Activated CD4-positive, alpha-beta T cell treated with anti-CD3 and anti-CD28 coated beads, Interleukin-2, Interleukin-6, amounts not matched to agents 100 ng/mL and 50 ng/mL, durations not matched to agents 16 hours and 8 hours (primary cell): ENCODE data around the gene RIN3.

Experiments
- DNase-seq: peaks from one replicate; pipeline ENCODE4 v3.0.0-alpha.2; 2020

RIN3 gene

GRCh38 chr14:92651106-92651757 lies 137.7 kb downstream of the RIN3 start:
- peak; percentile 83 for DNase-seq

DNA sequence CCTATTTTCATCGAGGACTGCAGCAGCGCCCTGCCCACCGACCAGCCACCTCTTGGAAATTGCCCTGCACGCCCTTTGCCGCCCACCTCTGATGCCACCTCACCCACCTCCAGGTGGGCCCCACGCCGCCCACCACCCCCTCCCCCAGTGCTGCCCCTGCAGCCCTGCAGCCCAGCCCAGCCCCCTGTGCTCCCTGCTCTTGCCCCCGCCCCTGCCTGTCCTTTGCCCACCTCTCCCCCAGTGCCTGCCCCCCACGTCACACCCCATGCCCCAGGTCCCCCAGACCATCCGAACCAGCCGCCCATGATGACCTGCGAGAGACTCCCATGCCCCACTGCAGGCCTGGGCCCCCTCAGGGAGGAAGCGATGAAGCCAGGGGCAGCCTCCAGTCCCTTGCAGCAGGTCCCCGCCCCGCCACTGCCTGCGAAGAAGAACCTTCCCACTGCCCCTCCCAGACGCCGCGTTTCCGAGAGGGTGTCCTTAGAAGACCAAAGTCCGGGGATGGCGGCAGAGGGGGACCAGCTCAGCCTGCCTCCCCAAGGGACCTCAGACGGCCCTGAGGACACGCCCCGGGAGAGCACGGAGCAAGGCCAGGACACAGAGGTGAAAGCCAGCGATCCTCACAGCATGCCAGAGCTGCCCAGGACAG lies 138.3 kb downstream of the RIN3 start:
- no peak for DNase-seq

DNA sequence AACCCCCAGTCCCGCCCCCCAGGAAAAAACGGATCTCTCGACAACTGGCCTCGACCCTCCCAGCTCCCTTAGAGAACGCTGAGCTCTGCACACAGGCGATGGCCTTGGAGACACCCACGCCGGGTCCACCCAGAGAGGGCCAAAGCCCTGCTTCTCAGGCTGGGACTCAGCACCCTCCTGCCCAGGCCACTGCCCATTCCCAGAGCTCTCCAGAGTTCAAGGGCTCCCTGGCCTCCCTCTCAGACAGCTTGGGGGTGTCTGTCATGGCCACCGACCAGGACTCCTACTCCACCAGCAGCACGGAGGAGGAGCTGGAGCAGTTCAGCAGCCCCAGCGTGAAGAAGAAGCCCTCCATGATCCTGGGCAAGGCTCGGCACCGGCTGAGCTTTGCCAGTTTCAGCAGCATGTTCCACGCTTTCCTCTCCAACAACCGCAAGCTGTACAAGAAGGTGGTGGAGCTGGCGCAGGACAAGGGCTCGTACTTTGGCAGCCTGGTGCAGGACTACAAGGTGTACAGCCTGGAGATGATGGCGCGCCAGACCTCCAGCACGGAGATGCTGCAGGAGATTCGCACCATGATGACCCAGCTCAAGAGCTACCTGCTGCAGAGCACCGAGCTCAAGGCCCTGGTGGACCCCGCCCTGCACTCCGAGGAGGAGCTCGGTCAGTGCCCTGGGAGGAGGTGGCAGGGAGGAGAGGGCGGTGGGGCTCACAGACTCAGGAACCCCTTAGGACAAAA lies 139.0 kb downstream of the RIN3 start:
- no peak for DNase-seq

- no peak for DNase-seq
Measured at GRCh38 chr14:92653162-92653651, 139.6 kb downstream of the RIN3 start.

GRCh38 chr14:92654239-92654901 lies 140.8 kb downstream of the RIN3 start:
- DNase-seq: no peak

- no peak for DNase-seq
Measured at GRCh38 chr14:92655419-92656201, 142.0 kb downstream of the RIN3 start.

DNA sequence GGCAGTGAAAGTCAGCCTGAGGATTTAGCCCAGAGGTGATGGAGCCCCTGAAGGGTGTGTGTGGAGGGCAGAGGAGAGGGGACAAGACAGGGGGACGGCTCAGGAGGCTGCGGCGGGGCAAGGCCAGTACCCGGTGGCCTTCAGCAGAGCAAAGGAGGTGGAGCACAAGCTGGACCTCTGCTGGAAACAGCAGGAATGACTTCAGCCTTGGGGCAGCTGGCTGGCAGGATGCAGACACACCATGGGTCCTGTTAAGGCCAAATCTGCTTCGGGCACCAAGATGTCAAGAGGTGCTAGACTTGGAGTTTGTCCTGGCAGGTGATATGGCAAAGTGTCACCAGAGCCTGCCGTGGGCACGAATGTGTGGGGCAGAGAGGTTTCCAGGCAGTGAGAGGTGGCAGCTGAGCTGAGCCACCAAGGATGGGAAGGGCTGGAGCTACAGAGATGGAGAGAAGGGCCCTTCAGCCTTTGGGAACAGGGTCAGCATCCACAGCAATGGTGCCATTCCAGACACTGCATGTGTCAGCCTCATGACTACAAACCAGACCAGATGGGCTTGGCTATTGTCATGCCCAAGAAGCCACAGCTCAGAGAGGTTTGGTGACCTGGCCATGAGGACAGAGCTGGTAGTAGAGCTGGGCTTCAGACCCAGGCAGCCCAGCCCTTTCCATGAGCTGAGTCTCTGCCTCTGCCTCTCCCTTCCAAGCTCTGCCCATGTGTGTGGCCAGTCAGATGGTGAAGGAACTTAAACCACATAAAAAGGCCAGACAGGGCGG lies 142.9 kb downstream of the RIN3 start:
- no peak for DNase-seq

DNA sequence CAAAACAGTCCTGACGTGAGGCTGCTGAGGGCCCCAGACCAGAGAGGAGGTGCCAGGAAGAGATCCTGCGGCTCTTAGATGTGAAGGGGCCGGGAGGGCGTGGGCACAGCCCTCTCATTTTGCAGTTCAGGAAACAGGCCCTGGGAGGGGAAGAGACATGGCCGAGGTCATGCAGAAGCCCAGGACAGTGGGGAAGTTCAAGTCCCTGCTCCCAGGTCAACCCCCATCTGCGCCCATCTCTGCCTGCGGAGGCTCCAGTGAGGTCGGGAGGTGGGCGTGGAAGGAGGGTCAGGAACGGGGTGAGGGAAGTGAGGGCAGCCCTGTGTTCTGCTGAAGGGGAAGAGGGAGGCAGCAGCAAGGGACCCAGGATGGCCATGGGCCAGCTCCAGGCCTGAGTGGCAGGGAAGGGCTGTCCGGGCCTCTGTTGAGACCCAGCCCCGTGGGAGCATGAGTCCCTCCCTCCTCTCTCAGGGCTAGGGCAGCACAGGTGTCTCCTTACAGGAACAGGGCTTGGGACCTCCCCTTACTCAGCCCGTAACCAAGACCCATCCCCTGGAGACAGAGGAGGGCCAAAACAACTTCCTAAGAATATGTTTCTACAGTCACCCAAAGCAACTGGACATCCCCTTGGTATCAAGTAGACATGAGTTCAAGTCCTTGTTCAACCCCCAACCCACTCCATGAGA lies 144.0 kb downstream of the RIN3 start:
- no peak for DNase-seq

DNA sequence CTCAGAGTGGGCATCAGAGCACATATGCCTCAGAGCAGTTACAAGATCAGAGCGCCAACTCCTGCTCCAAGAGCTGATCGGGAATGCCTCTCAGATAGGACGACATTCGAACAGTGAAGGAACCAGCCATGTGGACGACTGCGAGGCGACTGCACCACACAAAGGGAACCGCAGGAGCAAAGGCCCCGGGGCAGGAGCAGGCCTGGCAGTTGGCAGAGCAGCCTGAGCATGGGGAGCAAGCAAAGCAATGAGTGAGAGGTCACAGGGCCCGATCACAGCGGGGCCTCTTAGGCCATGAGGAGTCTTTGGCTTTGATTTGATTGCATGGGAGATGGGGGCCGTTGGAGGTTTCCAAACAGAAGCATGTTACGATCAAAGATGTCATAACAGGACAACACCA lies 144.6 kb downstream of the RIN3 start:
- no peak for DNase-seq

GRCh38 chr14:92658684-92659083 lies 145.1 kb downstream of the RIN3 start:
- no peak for DNase-seq

GRCh38 chr14:92659765-92660561 lies 146.4 kb downstream of the RIN3 start:
- no peak for DNase-seq

- no peak for DNase-seq
Measured at GRCh38 chr14:92660571-92660970, 147.0 kb downstream of the RIN3 start.

DNA sequence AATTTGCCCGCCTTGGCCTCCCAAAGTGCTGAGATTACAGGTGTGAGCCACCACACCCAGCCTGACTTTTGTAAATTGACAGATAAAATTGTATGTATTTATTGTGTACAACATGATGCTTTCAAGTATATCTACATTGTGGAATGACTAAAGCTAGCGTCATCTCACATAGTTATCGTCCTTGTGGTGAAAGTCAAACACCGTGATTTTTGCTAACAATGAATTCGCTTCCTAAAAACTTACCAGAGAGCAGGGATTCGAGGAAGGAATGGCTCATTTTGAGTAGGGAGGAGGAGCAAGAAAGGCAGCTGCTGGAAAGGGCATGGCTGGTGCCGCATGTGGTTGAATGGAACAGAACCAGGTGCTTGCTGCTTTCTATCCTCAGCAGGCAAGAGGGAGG lies 149.5 kb downstream of the RIN3 start:
- DNase-seq: no peak

DNA sequence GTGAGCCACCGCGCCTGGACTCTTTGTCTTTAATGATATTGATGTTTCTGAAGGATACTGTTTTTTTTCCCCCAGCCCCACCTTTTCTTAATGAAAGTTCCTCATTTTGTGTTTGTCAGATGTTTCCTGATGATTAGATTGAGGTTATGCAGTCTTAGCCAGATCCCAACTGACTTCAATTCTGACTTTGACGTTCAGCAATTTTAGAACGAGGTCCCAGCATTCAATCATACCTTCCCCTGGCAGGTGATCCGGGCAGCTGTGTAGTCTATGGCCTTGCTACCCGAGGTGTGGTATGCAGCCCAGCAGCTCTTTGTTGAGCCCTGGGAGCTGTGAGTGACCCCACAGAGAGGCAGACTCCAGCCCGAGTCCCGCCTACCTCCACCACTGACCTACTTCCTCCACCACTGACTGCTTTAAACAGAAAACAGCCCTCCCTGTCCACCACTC lies 152.1 kb downstream of the RIN3 start:
- DNase-seq: no peak

DNA sequence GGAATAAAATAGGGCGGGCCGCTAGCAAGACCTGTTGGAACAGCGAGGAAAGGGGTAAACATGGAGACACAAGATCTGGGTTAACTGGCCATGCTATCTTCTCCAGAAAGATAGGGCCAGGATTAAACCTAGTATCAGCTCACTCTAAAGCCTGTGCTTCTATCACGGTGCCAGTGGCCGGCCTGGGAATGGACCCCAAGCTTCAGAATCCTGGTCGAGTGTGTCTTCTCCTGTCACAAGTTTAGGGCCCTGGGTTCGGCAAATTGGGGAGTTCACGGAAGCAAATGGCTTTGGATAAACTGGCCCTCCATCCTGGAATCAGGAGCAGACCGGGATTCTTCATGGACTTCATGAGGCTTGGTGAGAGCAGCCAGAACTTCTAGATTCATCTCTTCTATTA lies 152.7 kb downstream of the RIN3 start:
- no peak for DNase-seq

DNA sequence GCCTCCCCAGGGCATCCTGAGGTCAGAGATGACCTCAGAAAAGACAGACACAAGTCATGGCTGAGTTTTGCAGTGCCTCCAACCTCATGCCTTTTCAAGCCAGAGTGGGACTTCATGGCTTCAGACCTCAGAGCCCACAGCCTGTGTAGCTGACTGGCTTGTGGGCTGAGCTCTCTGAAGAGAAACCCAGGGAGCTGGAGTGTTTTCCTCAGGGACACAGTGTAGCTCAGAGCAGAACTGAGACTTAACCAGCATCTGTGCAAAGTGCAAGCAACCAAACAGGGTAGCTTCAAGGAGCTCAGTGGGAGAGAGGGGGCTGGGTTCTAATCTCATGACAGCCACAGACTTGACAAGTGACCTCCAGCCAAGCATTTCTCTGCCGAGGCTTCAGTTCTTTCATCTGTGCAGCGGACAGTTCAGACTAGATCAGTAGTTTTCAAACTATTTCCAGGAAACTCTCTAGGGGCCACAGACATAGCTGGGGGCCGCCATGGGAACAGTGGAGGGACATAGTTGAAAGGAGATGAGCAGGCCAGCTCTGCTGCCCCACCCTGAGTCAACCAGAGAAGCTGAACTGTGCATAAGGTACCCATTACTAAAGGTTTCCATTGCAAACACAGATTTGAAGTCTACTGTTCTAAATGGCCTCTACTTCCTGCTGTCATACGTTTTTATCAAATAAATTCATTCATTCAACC lies 154.8 kb downstream of the RIN3 start:
- DNase-seq: no peak

DNA sequence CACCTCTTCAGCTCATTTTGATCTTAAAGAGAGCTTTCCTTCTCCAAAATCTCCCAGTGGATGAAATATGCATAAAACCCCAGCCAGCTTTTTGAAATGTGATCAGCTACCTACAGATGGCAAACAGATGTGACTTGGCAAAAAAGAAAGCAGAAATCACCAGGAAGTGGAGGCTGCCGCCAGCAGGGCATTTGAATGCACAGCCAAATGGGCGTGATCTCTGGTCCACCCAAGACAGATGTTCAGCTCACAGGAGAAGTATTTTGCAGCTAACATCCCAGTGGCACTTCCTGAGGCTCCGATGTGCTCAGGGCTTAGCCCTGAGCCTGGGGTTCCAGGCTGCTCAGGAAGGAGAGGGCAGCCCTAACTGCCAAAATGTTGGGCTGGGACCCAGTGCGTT lies 156.6 kb downstream of the RIN3 start:
- DNase-seq: no peak

DNA sequence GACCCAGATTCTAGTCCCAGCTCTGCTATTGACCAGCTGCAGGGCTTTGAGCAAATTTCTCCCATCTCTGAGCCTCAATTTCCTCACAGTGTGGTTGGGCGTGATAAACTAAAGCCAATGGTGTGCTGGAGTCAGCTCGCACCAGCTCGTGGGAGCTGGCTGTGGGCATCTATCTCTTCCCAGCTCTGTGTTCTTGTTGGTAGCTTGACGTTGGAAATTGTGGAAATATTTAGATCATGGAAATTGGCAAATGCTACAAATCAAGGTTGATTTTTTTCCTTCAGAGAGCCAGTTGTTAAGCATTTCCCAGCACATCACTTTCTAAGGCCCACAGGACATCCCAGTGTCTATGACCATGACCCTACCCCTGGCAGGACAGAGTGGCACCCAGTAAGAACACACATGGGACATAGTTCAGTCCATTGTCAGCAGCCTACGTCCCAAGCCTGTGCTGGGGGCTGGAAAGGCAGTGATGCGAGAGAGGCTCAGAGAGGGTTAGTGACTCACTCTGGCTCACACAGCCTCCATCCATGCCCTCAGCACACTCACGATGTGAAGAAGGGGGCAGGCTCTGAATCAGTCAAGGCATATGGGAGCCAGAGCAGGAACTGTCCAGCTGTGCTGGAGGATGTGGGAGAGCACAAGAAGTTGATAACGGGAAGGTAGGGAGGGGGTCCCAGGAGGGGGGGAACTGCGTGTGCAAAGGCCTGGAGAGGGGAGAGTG lies 157.2 kb downstream of the RIN3 start:
- DNase-seq: no peak

DNA sequence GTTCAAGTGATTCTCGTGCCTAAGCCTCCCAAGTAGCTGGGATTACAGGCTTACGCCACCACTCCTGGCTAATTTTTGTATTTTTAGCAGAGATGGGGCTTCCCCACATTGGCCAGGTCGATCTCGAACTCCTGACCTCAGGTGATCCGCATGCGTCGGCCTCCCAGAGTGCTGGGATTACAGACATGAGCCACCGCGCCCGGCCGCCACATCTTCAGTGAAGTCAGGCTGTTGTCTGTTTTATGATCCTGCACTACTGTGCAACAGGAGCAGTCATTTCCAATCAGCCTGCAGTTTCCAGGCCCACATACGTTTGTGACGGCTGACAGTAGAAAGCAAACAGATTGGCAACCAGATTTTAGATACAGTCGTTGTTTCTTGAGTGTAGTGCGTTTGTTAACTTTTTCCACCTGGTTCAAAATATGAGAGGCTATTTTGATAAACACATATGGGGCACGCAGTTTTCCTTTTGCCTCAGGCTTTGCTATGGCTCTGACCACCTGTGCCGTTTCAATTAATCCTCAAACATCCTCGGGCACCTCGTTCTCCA lies 160.1 kb downstream of the RIN3 start:
- DNase-seq: no peak
